Left ventricle myocardium inferior (tissue), 1 donor: ENCODE data around the gene TRIM4. TPM values are rescaled to one million over a fixed set of nuclear protein-coding genes. Genes with fewer than 3 reads are reported as not detected.

ENCODE experiments used
- DNase-seq: peaks from one replicate; pipeline ENCODE4 v3.0.0-alpha.2; 2020
- H3K27ac ChIP-seq: fragments of 200-600 bp; replicated peaks from 2 replicates; pipeline ENCODE4 v1.8.0; 2021
- H3K27me3 ChIP-seq: fragments of 200-600 bp; 2 replicates; pipeline ENCODE4 v1.8.0; 2021; ENCODE audit warnings: low read depth
- H3K36me3 ChIP-seq: fragments of 200-600 bp; 2 replicates; pipeline ENCODE4 v1.8.0; 2021
- H3K4me1 ChIP-seq: fragments of 200-600 bp; 2 replicates; pipeline ENCODE4 v1.8.0; 2021
- H3K4me3 ChIP-seq: fragments of 200-600 bp; 2 replicates; pipeline ENCODE4 v1.8.0; 2021; ENCODE audit warnings: mild to moderate bottlenecking, moderate library complexity
- H3K9me3 ChIP-seq: fragments of 200-600 bp; replicated peaks from 2 replicates; pipeline ENCODE4 v1.8.0; 2021
- intact Hi-C: fragments of 100-400 bp; cut with micrococcal nuclease; formaldehyde crosslinking; loops from one replicate; pipeline ENCODE4 v1.11.0; 2022
- total RNA-seq: library from RNA; stranded (reverse); fragmentation: NEBNext Ultra II Directional; extraction: Animal tissue kit (Norgen Biotek cat#: 25700); gene quantifications from one replicate; pipeline ENCODE4 v1.2.1, GENCODE V29; 2021
- TF ChIP-seq, protein P1 (sequence below): fragments of 200-600 bp; IDR thresholded peaks from 2 replicates; pipeline ENCODE4 v1.8.0; 2021; ENCODE audit warnings: antibody characterized with exemption, mild to moderate bottlenecking, borderline replicate concordance
- donor health status: DM: no; HTN: yes; CAD: no; lungs with severe emphysema.

TRIM4 gene
- total RNA-seq, 1 donor from 2014 or later, result 7.1 TPM

GRCh38 chr7:99863847-99864440 lies 55.4 kb downstream of the TRIM4 start:
- DNase-seq, result no peak
- Histone ChIP-seq H3K9me3 (peaks cover 19% of the 10 kb centered on the region), H3K27ac (no peak overlapping the region), H3K4me1 (no peaks in the 10 kb centered on the region), H3K4me3 (no peak overlapping the region), H3K36me3 (no peaks in the 10 kb centered on the region), H3K27me3 (no peaks in the 10 kb centered on the region)
- TF ChIP-seq, protein P1, sequence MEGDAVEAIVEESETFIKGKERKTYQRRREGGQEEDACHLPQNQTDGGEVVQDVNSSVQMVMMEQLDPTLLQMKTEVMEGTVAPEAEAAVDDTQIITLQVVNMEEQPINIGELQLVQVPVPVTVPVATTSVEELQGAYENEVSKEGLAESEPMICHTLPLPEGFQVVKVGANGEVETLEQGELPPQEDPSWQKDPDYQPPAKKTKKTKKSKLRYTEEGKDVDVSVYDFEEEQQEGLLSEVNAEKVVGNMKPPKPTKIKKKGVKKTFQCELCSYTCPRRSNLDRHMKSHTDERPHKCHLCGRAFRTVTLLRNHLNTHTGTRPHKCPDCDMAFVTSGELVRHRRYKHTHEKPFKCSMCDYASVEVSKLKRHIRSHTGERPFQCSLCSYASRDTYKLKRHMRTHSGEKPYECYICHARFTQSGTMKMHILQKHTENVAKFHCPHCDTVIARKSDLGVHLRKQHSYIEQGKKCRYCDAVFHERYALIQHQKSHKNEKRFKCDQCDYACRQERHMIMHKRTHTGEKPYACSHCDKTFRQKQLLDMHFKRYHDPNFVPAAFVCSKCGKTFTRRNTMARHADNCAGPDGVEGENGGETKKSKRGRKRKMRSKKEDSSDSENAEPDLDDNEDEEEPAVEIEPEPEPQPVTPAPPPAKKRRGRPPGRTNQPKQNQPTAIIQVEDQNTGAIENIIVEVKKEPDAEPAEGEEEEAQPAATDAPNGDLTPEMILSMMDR, result no peak
- intact Hi-C loops, result no loop called here

DNA sequence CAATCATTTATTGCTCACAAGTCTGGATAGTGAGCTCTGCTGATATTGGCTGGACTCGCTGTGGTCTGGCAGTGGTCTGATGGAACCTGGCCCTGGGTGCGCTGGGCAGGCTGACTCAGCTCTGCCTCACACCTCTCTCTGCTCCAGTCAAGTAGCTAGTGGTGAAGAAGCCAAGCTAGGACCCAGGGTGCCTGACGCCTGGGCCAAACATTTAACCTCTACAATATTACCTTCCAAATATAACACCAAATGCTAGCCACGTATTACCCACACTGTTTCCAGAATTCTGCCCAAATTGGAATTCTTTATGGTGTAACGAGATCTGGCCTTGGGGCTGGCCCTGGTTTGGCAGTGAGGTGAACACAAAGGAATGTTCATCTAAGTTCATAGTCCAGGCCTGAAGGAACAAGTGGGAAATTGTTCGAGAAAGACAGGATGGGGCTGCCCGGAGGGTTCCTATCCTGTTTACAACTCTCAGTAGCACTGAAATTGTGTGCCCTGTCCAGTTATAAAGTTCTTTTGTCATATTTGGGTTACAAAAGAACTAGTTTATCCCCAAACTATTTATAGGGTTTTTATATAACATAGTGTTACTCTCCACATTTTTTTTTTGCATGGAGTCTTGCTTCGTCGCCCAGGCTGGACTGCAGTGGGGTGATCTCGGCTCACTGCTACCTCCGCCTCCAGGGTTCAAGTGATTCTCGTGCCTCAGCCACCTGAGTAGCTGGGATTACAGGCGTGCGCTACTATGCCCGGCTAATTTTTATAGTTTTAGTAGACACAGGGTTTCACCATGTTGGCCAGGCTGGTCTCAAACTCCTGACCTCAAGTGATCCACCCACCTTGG lies 58.8 kb downstream of the TRIM4 start:
- DNase-seq, result no peak
- H3K9me3 ChIP-seq, result peaks cover 19% of the 10 kb centered on the region
- H3K4me3 ChIP-seq, result no peak overlapping the region
- H3K27ac ChIP-seq, result no peak overlapping the region
- intact Hi-C loops, result no loop called here
- H3K27me3 ChIP-seq, result no peaks in the 10 kb centered on the region
- TF ChIP-seq, protein P1, result no peak
- no peaks in the 10 kb centered on the region for H3K36me3 ChIP-seq
- no peaks in the 10 kb centered on the region for H3K4me1 ChIP-seq

DNA sequence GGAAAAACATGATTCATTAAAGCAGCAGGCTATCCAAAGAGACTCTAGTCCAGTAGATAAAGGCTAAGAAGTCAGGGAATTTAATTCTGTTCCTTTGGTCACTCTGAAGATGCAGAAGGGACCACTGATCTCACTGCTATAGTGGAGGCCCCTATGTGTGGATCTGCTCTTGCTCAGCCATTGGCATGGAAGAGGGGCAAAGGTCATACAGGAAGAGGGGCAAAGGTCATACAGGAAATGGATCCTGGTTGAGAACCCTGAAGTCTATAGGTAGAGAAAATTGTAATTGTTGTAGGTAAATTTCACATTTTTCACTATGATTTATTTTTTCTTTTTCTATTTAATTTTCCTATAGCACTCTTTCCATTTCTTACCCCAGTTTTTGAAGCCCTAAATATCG lies 64.1 kb downstream of the TRIM4 start:
- TF ChIP-seq, protein P1, result no peak
- H3K4me1 ChIP-seq, result no peaks in the 10 kb centered on the region
- no peaks in the 10 kb centered on the region for H3K27me3 ChIP-seq
- no peaks in the 10 kb centered on the region for H3K9me3 ChIP-seq
- H3K4me3 ChIP-seq, result no peak overlapping the region
- no peak for DNase-seq
- no peak overlapping the region for H3K27ac ChIP-seq
- H3K36me3 ChIP-seq, result no peaks in the 10 kb centered on the region
- intact Hi-C loops, result no loop called here

- Histone ChIP-seq H3K27me3 (no peaks in the 10 kb centered on the region), H3K9me3 (no peaks in the 10 kb centered on the region), H3K36me3 (no peaks in the 10 kb centered on the region), H3K4me1 (no peaks in the 10 kb centered on the region), H3K4me3 (no peak overlapping the region), H3K27ac (no peak overlapping the region)
- TF ChIP-seq, protein P1, result no peak
- intact Hi-C loops, result no loop called here
- DNase-seq, result no peak
Observed at GRCh38 chr7:99848420-99849216, 70.7 kb downstream of the TRIM4 start.

DNA sequence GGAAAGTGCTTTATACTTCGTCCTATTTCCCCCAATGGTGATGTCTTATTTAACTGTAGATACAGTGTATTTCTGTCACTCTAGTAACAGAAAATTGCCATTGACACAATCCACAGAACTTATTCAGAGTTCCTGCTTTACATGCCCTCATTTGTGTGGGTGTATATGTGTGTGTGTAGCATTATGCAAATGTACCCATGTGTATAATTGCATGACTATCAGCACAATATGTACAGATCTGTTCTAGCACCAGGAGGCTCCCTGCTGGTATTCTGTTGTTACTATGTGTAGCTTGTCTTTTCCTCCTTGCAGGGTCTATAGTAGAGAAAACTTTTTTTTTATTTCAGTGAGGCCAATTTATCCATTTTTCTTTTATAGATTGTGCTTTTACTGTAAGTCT lies 75.0 kb downstream of the TRIM4 start:
- no peak for DNase-seq
- Histone ChIP-seq H3K9me3 (no peaks in the 10 kb centered on the region), H3K4me1 (no peaks in the 10 kb centered on the region), H3K36me3 (no peaks in the 10 kb centered on the region), H3K27me3 (no peaks in the 10 kb centered on the region), H3K4me3 (no peak overlapping the region), H3K27ac (no peak overlapping the region)
- intact Hi-C loops, result no loop called here
- TF ChIP-seq, protein P1, result no peak
